DMS 273 (cell line): ENCODE measurements around the gene DYNLRB2.

Experiments used
- DNase-seq: peaks from one replicate; lab custom pipeline; 2025; ENCODE audit not compliant: unreplicated experiment; lab: John Stamatoyannopoulos, UW

The DYNLRB2 gene

DNA sequence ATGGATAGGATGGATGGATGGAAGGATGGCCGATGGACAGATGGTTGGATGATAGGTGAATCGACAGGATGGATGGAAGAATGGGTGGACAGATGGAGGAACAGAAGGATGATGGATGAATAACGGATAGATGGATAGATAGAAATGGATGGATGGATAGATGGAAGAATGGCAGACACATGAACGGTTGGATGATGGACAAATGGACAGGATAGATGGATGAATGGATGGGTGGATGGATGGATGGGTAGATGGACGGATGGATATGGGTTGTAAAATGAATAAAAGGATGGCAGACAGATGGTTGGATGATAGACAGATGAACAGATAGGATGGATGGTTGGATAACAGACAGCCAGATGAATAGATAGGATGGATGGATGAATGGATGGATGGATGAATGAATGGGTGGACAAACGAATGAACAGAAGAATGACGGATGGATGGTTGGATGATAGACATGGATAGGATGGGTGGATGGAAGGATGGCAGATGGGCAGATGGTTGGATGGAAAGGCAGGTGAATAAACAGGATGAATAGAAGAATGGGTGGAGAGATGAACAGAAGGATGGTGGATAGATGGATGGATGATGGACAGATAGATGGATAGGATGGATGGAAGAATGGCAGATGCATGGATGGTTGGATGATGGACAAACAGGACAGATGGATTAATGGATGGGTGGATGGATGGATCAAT lies 55.9 kb downstream of the DYNLRB2 start:
- no peak for DNase-seq

- no peak for DNase-seq
These were observed 58.7 kb downstream of the DYNLRB2 start for GRCh38 chr16:80599466-80599865.
